OCI-LY3 (cell line): Measurements from ENCODE around the gene SUPV3L1.

Experiments used
- H2AFZ ChIP-seq: fragments of 200-600, 300-600 bp; shearing (Covaris generic); 2 replicates; pipeline ENCODE4 v1.6.0; 2014; ENCODE audit warnings: antibody characterized with exemption, low read depth, low read length
- H3K27ac ChIP-seq: fragments of 200-600, 300-600 bp; sonication (generic); 2 replicates; pipeline ENCODE4 v1.5.1; 2014; ENCODE audit warnings: mild to moderate bottlenecking, low read length, moderate library complexity, mixed read lengths
- H3K27me3 ChIP-seq: fragments of 200-600, 300-600 bp; sonication (generic); 2 replicates; pipeline ENCODE4 v1.6.1; 2014; ENCODE audit warnings: low read depth, low read length, mixed read lengths
- H3K36me3 ChIP-seq: fragments of 200-600, 300-600 bp; sonication (generic); replicated peaks from 2 replicates; pipeline ENCODE3; 2014; ENCODE audit warnings: low read depth, low read length, mixed read lengths
- H3K4me1 ChIP-seq: fragments of 300-600, 200-600 bp; sonication (generic); 2 replicates; pipeline ENCODE4 v1.6.1; 2014; ENCODE audit warnings: low read length, mixed read lengths
- H3K4me2 ChIP-seq: fragments of 200-600, 300-600 bp; sonication (generic); 2 replicates; pipeline ENCODE4 v1.6.1; 2014; ENCODE audit warnings: low read length, mixed read lengths
- H3K4me3 ChIP-seq: fragments of 300-600, 200-600 bp; sonication (generic); 2 replicates; pipeline ENCODE4 v1.5.1; 2014; ENCODE audit warnings: antibody characterized with exemption, mild to moderate bottlenecking, low read length, moderate library complexity
- H3K79me2 ChIP-seq: fragments of 300-600, 200-600 bp; shearing (Covaris generic); 2 replicates; pipeline ENCODE4 v1.6.1; 2014; ENCODE audit warnings: mild to moderate bottlenecking, low read length, mixed read lengths
- H3K9ac ChIP-seq: fragments of 300-600, 200-600 bp; shearing (Covaris generic); 2 replicates; pipeline ENCODE4 v1.6.0; 2014; ENCODE audit warnings: mild to moderate bottlenecking, low read length, moderate library complexity
- H3K9me3 ChIP-seq: fragments of 200-600, 300-600 bp; shearing (Covaris generic); 2 replicates; pipeline ENCODE4 v1.6.1; 2014; ENCODE audit warnings: low read length, mixed read lengths; ENCODE audit not compliant: insufficient read depth
- H4K20me1 ChIP-seq: fragments of 200-600, 300-600 bp; sonication (generic); 2 replicates; pipeline ENCODE4 v1.6.1; 2016; ENCODE audit warnings: low read length, mixed read lengths; ENCODE audit not compliant: insufficient read depth
- EZH2phosphoT487 ChIP-seq: fragments of 200-600 bp; shearing (Covaris generic); IDR thresholded peaks from 2 replicates; pipeline ENCODE4 v1.6.1; 2018; ENCODE audit warnings: antibody characterized with exemption, mixed run types, low read depth
- TF ChIP-seq, protein P1 (sequence below): fragments of 200-600, 300-600 bp; sonication (generic); IDR thresholded peaks from 2 replicates; pipeline ENCODE4 v1.5.1; 2014; ENCODE audit warnings: antibody characterized with exemption, low read length, low read depth

Gene SUPV3L1

DNA sequence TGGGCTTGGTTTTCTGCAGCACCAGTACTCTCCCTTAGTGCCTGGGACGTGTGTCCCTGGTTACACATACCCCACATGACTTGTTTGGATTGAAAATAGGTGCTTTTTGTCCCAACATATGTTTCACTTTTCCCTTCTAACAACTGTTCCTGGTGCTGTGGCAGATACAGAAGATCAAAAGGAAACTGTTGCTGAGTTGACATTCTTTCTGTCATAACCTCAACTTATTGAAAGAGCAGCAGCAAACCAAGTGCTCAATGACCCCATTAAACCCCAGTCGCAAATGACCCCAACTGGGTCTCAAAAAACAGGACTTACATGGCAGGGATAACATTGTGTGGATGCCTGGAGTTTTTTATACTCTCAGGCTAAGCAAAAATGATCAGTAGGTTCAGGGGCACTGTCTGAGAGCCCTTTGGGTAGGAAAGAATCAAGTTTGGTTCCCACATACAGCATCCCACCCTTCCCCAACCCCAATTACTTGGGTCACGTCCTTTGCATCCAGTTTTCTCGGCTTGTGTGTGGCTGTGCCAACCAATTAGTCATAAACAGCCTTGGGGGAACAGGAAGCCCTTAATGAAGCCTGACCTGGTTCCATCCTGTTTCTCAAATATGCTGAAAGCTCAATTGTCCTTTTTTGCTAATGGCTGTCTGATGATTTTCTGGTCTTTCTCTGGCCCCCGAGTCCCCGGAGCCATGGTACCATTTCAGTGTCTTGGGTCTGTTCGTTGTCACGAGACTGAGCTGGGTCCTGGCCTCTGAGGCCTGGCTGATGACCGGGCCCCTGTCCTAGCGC, 45.0 kb downstream of the SUPV3L1 start:
- TF ChIP-seq, protein P1, sequence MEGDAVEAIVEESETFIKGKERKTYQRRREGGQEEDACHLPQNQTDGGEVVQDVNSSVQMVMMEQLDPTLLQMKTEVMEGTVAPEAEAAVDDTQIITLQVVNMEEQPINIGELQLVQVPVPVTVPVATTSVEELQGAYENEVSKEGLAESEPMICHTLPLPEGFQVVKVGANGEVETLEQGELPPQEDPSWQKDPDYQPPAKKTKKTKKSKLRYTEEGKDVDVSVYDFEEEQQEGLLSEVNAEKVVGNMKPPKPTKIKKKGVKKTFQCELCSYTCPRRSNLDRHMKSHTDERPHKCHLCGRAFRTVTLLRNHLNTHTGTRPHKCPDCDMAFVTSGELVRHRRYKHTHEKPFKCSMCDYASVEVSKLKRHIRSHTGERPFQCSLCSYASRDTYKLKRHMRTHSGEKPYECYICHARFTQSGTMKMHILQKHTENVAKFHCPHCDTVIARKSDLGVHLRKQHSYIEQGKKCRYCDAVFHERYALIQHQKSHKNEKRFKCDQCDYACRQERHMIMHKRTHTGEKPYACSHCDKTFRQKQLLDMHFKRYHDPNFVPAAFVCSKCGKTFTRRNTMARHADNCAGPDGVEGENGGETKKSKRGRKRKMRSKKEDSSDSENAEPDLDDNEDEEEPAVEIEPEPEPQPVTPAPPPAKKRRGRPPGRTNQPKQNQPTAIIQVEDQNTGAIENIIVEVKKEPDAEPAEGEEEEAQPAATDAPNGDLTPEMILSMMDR = no peak
- TF ChIP-seq EZH2phosphoT487 = no peak
- Histone ChIP-seq H4K20me1 (no peaks in the 10 kb centered on the region), H3K4me2 (no peak overlapping the region), H3K4me3 (no peak overlapping the region), H3K36me3 (no peaks in the 10 kb centered on the region), H2AFZ (no peak overlapping the region), H3K27me3 (no peaks in the 10 kb centered on the region), H3K9me3 (no peaks in the 10 kb centered on the region), H3K4me1 (peaks cover 20% of the 10 kb centered on the region), H3K9ac (no peak overlapping the region), H3K79me2 (no peaks in the 10 kb centered on the region), H3K27ac (no peak overlapping the region)

- Histone ChIP-seq H3K4me1 (peaks cover 20% of the 10 kb centered on the region), H3K27me3 (no peaks in the 10 kb centered on the region)
Observed at GRCh38 chr10:69225681-69226080, 45.6 kb downstream of the SUPV3L1 start.

GRCh38 chr10:69226919-69227450, 47.0 kb downstream of the SUPV3L1 start:
- TF ChIP-seq, protein P1 = no peak
- no peak for TF ChIP-seq EZH2phosphoT487
- Histone ChIP-seq H2AFZ (no peak overlapping the region), H4K20me1 (no peaks in the 10 kb centered on the region), H3K9me3 (no peaks in the 10 kb centered on the region), H3K4me2 (no peak overlapping the region), H3K79me2 (no peaks in the 10 kb centered on the region), H3K36me3 (no peaks in the 10 kb centered on the region), H3K4me1 (peaks cover 18% of the 10 kb centered on the region), H3K27me3 (no peaks in the 10 kb centered on the region), H3K9ac (no peak overlapping the region), H3K4me3 (no peak overlapping the region), H3K27ac (no peak overlapping the region)

More at GRCh38 chr10:69225681-69226080, 45.6 kb downstream of the SUPV3L1 start:
- Histone ChIP-seq H3K9me3 (no peaks in the 10 kb centered on the region), H3K4me2 (no peak overlapping the region), H2AFZ (no peak overlapping the region), H3K4me3 (no peak overlapping the region), H4K20me1 (no peaks in the 10 kb centered on the region), H3K27ac (no peak overlapping the region), H3K36me3 (no peaks in the 10 kb centered on the region), H3K9ac (no peak overlapping the region), H3K79me2 (no peaks in the 10 kb centered on the region)
- TF ChIP-seq, protein P1 = no peak
- no peak for TF ChIP-seq EZH2phosphoT487

- Histone ChIP-seq H3K79me2 (no peaks in the 10 kb centered on the region), H3K27me3 (no peaks in the 10 kb centered on the region), H2AFZ (no peak overlapping the region), H3K4me2 (no peak overlapping the region), H3K9ac (no peak overlapping the region), H3K4me1 (peaks cover 8% of the 10 kb centered on the region), H3K4me3 (no peak overlapping the region), H3K36me3 (no peaks in the 10 kb centered on the region), H4K20me1 (no peaks in the 10 kb centered on the region), H3K27ac (no peak overlapping the region), H3K9me3 (no peaks in the 10 kb centered on the region)
- TF ChIP-seq, protein P1 = no peak
- no peak for TF ChIP-seq EZH2phosphoT487
Observed at GRCh38 chr10:69228151-69228550, 48.1 kb downstream of the SUPV3L1 start.
